ENCODE data around the gene DOK4.
"Not testable (repeated sequence)": the region's sequence is repeated elsewhere in the genome, so short reads cannot be mapped to it uniquely, and the experiment has no call there.

The DOK4 gene

DNA sequence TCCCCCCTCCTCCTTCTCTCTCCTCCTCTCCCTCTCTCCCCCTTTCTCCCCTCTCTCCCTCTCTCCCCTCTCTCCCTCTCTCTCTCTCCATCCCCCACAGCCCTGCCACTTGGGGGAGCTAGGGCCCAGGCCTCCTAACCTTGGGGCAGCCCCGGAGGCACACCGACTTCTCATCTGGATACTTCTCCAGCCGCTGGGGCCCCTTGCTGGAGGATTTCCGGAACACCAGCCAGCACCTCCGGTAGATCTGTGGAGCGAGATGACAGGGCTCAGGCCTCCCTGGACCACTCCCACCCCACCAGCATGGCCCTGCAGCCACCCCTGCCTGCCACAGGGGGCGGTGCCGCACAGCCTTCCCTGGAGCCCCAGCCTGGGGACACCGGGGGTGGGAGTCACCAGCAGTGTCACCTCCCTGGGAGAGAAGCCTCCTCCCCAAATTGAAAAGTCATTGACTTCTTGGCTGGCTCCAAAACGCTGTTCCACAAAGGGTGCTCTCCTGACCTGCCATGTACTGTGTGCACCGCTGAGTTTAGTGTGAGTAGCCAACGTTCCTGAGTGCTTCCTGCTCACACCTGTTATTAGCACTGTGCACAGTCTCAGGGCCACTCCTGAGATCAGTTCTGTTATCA lies 10.5 kb downstream of the DOK4 start:
- peak; percentile 90 for DNase-seq

DNA sequence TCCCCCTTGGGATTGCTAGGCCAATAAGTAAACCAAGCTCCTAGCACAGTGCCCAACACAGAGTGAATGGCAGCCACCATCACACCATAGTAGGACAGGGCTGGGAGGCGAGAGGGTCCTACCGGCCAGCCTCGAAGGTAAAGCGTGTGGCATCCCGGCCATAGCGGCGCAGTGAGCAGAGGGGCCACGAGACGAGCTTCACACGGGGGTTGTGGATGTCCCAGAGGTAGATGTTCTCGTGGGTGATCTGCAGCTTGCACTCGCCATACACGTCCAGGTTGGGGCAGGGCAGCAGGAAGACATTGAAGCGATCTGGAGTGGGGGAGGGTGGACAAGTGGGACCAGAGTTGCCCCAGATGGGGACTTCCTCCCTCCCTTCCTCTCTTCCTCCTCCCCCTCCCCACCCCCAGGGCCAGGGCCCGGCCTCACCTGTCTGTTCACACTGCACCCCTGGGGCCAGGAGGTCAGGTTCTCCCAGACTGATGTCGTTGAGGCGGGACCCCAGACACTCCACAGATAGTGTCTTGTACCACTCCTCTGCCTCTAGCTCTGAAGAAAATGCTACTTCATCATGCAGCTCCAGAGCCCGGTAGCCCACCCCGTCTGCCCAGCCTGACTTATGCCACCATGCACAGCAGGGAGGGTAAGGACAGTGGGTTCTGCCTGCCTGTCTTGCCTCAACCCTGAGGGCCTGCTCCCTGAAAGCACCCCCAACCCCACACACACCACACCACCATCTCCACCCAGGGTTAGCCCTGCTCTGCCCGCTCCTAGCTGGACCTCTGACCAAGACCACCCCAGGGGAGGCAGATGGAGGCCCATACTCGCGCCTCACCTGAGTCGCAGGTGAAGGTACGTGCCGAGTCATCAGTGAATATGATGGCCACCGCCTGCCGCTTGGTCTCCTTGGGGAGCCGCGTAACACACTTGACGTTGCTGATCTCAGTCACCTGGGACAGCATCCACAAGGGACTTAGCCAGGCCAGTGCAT lies 11.3 kb downstream of the DOK4 start:
- DNase-seq, result no peak

DNA sequence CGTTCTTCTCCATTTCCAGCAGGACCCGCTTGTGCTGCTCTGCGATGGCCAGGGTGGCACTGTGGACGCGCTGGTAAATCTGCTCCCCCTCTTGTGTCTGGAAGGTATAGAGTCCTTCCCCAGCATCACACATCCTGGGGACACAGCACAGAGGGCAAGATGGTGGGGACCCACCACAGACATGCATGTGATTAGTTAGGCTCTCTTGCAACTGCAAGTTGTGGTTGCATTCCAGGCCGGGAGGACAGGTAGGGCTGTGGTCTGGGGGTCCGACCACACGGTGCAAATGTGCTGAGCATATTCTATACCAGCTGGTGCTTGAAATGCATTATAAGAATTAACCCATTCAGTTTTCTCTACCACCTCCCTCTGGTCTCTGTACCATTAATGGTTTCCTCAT lies 12.4 kb downstream of the DOK4 start:
- no peak for DNase-seq

DNA sequence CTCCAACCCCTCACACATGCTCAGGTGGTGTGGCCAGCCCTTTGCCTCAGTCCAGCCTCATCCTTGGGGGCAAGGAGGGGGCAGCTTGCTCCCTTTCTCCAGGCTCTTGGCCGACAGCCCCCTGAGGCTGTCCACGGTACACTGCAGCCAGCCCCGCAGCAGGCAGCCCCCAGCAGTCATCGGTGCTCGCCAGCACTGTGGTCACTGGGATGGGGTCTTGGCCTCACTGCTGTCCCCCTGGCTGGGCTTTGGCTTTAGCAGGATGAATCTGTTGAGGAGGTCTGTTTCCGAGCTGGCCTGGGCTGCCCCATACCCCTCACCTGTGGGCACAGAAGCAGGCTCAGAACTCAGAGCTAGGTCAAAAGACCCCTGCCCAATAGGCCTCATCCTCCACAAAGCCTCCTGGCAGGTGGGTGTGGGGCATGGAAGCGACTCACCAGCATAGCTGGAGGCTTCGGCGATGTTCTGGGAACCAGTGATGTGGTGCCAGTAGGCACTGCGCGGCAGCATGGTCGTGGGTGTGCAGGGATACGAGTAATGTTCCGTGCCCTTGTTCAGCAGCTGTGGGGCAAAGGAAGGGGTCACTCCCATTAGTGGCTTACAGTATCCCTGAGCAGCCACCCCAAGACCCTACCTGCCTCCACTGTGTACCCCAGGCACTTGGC lies 13.0 kb downstream of the DOK4 start:
- no peak for DNase-seq

DNA sequence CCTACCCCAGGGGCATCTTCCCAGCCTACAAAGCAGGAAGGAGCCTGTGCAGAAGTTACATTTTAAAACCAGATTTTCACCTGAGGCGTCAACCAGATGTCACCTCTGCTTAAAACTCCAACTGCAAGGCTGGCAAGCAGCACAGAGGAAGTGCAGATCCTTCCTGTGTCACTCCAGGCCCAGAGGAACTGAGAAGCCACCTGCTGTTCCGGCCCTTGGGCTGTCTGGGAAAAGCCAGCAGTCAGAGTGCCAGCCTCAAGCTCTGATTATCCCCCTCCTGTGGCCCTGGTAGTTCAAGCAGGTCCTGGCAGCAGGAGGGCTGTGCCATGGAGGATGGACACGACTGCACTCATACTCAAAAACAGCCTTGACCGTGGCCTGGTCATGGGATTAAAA lies 13.6 kb downstream of the DOK4 start:
- no peak for DNase-seq

DNA sequence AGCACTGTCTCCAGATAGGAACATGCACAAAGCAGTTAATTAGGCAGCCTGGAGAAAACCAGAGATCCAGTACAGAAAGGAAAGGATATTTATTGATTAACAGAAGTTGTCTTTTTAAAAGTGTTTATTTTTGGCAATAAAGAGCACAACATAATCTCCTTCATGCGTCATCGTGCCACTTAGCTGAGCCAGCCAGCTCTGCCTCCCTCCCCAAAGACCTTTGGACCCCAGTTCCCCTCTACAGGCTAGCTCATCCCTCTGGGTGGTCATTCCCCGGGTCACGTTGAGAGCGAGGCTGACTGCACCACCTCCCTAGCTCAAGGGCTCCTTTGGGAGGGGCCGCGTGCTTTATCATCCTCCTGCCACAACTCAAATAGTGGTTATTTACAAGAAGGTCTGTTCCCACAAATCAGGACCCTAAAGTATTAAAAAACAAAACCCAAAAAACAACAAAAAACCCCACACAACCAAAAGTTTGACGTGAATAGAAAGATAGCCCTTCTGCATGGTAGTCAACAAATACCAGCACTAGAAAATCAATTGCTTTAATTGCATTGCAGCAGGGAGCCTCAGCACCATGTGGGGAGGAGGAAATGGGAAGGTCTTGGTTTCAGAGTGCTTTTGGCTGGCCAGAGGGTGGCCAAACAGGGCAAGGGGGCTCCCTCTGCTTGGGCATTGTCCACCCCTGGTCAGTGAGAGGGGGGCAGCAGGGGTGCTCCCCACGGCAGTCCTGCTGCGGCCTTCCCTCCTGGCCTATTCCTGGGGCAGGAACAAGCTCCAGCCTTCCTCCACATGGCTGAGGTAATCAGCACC lies 14.2 kb downstream of the DOK4 start:
- no peak for DNase-seq

DNA sequence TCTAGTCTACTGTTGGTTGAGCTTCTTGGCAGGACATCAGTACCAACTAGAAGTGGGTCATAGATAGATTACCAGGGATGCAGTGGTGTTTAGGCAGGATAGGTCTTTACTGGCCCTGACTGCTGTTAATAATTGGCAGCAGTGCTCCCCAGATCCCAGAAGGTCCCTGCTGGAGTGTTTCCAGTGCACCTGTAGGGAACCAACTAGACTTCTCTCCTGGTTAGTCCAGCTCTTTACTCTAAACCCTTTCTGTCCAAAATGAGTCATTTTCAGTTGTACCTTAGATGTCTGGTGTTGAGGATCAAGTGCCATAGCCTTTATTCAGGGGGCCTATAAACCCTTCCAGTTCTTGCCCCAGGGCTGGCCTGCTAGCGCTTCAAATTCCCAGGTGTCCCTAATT lies 15.1 kb downstream of the DOK4 start:
- DNase-seq, result no peak

DNA sequence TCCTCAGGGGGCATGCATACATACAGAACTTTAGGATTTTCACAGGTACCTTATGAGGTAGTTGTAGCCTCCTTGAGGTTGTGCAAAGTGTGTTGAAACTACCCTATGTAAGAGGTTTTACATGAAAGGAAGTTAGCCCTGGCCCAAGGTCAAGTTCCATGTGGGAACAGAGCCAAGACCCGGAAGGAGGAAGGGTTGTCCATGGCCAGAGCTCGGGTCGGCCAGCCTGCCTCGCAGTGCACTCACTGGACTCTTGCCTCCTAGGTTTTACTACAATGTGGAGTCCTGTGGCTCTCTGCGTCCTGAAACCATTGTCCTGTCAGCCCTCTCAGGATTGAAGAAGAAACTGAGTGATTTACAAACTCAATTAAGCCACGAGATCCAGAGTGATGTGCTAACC lies 15.6 kb downstream of the DOK4 start:
- DNase-seq, result no peak

DNA sequence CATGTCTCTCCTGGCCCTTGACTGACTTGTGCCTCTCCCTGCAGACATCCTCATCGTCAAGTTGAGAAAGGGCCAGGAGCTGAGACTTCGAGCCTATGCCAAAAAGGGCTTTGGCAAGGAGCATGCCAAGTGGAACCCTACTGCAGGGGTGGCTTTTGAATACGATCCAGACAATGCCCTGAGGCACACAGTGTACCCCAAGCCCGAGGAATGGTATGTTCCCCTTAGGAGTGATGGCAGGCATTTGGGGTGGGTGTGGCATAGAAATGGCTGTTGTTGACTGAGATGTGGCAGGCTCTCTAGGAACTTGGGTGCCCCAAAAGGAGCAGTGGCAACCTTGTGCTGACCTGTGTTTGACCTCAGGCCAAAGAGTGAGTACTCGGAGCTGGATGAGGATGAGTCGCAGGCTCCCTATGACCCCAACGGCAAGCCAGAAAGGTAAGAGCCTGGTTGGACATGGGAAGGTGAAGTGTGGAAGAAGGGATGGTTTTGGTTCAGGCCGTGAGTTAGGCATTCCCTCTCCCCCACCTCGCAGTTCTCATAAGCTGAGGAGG lies 16.3 kb downstream of the DOK4 start:
- DNase-seq, result no peak

DNA sequence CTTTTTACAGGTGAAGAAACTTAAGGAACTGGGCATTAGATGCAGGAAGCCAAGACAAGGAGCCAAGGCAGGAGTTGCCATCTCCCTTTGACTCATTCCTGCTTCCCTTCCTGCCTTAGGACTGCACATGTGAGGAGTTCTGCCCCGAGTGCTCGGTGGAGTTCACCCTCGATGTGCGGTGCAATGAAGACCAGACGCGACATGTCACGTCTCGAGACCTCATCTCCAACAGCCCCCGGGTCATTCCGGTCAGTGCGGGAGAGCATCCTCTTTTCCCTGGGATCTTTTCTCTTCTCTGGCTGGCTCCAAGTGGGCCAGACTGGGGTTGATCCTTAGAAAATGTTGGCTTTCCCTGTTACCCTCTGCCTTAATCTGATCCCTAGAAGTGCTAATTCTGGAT lies 17.2 kb downstream of the DOK4 start:
- no peak for DNase-seq

DNA sequence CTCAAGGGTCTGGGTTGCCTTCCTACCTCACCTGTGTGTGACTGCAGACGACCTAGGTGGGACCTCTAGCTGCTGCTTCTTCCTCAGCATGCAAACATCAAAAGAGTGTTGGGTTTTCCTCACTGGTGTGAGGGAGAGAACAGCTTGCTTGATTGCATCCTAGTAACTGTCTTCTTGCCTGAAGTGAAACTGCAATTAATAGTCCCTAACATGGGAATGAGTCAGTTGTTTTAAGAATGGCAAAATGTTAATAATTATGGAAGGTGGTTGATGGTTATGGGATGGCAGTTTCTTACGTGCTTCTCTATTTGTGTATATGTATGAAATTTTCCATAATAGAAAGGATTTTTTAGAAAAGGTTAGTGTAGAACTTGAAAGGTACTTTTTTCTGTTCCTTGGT lies 17.9 kb downstream of the DOK4 start:
- no peak for DNase-seq

DNA sequence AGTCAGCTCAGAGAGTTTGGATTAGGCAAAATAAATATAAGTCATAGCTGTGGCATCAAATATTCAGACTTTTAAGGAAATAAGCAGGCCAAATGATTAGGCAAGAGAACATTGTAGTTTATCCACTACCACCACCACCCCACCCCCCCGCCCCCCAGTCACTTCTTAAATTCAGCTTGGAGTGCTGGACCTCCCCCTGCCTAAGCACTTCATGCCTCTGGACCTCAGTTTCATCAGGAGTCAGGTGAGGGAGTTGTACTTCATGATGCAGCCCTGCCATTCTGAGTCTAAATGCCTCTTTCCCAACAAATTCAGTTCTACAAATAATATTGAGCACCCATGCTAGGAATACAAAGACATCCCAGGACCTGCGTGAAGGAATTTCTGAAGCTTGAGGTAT lies 21.8 kb downstream of the DOK4 start:
- DNase-seq, result no peak

DNA sequence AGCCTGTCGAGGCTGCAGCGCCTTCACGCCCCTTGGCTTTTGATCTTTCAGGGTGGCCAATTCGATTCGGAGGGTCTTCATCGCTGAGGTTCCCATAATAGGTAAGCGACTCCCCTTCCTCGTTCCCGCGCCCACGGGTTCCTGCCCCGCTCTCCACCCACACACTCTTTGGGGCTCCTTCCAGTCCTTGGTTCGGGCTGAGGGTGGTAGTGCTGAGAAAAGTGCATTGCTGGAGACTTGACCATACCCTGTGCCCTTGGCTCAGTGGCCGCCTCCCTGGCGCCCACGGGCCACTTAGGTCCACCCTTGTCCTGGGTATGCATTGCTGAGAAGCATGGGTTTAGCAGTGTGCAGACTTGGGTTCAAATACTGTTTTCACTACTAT lies 23.3 kb downstream of the DOK4 start:
- no peak for DNase-seq

DNA sequence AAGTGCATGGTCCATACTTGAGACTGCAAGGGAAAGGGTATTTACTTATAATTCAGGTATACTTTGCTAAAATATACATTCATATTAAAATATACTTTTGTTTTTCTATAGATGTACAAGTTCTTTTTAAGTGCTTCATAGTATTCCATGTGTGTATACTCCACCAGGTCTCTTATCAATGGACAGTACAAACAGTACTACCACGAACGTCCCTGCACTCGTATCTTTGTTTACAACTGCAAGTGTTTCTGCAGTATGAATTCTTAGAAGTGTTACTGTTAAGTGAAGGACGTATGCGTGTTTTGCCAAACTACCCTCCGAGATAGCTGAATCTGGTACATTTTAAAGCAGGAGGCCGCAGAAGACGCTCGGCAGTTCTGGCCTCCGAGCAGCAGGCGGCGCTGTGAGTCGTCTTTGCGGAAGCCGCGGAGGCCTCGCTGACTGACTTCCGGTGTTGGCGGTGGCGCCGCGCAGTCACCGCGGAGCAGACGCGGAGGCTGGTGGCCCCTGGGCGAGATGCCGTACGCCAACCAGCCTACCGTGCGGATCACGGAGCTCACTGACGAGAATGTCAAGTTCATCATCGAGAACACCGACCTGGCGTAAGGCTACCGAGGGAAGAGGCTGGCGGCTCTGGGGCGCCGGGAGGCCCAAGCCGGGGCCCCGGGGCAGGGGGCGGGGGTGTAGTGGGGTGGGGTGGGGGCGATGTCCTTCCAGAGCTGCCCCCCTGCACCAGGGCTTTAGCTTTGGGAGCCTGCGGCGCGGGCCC lies 23.9 kb downstream of the DOK4 start, which contains the start of gene POLR2C:
TSS of gene POLR2C (plus strand) at position 471 of the 769 bp plus-strand sequence. CDS start at position 517, 46 bp downstream.
- DNase-seq, result peak; percentile 95

DNA sequence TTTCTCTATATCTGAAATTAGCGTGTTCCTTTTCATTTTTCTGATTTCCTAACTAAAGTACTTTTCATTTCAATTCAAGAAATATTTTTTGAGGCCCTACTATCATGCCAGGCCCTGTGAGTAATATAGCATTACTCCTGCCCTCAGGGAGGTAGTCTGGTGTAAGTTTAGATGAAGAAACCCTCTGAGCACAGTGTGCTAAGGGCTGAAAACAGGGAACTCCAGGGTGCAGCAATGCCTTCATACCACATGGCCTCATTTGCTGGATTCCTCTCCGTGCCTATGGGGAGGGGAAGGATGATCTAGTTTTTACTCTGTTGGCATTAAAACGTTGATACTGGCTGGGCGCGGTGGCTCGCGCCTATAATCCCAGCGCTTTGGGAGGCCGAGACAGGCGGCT lies 34.3 kb downstream of the DOK4 start:
- no peak for DNase-seq

DNA sequence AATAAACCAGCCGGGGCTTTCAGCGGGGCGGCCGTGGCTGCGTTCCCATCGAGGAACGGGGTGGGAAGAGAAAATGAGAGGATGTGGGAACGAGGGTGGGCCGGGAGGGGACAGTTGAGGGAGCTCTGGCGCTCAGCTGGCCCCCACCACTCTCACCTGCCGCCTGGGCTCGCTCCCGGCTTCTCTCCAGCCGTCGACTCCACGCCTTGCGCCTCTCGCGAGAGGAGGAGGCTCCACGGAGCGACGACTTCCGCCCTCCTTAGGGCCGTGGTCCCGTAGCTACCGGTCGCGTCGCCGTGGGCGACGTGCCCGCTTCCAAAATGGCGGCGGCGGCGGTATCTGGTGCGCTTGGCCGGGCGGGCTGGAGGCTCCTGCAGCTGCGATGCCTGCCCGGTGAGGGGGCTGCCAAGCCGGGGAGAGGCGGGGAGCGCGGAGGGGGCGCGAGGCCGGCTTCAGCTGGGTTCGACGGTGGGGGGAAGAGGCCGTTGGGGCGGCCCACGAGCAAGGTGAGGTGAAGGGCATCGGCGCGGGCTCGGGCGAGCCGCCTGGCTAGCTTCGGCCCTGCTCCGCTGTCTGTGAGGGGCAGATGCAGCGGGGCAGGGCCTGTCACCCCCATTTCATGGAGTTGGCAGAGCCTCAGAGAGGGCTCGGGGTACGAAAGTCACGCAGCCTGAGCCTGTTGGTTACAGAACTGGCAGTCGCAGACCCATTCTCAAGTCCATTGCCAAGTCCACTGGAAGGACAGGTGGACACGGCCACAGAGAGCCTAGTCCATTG lies 38.9 kb downstream of the DOK4 start, which contains the start of the genes CIAPIN1 and COQ9:
TSS of gene CIAPIN1 (minus strand) at position 200 of the 777 bp plus-strand sequence. CDS start 6,457 bp downstream, outside the sequence.
TSS of gene COQ9 (plus strand) at position 294 of the 777 bp plus-strand sequence. CDS start at position 321, 27 bp downstream.
- peak; percentile 95 for DNase-seq

DNA sequence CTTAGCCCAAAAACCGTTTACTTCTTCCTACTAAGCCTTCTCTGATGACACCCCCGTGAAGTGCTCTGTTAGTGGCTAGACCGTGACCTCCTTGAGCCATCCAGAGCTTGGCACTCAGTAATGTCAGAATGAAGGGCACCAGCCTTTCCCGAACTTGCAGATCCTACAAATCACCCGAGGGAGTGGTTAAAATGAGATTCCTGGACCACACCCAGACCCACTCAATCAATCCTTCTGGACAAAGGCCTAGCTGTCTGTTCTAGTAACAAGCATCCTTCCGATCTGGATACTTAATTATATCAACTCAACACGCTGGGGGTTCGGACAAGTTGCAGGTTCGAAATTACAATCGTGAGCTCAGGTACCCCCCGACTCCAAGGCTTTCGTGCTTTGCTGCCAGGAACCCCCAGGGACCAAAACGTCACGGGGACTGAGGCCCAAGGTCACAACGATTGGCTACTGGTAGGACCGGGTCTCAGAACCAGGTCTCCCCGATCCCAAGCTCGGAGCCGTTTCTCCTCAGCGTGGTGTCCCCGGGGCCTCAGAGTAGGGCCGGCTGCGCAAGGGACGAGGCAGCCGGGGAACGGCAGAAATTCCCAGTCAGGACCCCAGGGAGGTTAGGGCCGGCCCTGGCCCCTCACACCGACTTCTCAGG lies 39.6 kb downstream of the DOK4 start:
- DNase-seq, result peak; percentile 35

DNA sequence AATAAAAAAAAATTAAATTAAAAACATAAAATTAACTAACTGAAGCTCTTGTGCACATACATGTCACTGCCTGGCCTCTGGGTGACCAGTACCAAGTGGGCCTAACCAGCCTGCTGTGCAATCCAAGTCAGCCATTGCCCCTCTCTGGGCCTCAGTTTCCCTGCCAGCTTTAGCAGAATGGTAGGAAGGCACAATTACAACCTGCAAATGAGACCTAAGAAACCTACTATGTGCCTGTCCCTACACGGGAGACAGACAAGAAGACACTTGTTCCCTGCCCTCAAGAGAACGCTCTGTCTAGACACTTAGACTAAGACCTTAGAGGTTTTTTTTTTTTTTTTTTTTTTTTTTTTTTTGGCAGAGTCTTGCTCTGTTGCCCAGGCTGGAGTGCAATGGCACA lies 40.8 kb downstream of the DOK4 start:
- DNase-seq, result no peak

DNA sequence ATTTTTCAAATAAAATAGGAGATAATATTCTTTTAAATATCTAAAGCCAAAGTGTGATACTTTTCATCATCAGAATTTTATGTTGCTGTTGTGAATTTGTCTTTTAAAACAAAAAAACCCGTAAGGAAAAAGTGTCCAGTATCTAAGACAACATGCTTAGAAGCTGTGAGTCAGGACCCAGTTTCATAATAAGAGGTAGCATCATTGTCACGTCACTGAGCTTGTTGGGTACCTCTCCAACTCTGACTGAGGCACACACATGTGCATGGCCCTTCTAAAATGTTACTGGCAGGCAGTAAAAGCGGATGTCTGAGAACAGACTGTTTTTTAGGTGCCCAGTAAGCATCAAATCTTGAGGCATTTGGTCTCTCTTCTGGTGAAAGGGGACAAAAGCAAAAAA lies 41.6 kb downstream of the DOK4 start:
- DNase-seq, result no peak

DNA sequence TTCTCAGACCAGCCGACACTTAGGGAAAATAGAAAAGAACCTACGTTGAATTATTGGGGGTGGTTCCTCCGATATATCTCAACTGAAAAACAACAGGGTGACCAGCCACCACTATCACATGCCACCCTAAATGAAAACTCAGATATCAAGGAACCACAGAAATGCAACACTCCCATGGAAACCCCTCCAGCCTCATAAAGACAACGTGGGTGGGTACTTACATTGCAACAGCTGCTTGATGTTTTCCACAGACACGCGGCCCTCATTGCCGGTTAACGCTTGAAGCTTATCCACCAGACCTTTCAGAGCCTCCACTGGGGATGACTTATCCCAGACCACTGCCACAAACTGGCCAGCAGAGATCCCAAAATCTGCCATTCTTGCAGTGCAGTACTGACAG lies 45.7 kb downstream of the DOK4 start:
- DNase-seq, result not testable (repeated sequence)
